ENCODE measurements around the gene CEP112.

Gene CEP112

GRCh38 chr17:65891231-65891735 lies 300.6 kb downstream of the CEP112 start:
- no peak overlapping the region for H3K27ac ChIP-seq (ENCODE audit: low read depth, low read length)
- H3K4me1 ChIP-seq (ENCODE audit: control insufficient read depth, insufficient read depth, low read length), result no peaks in the 10 kb centered on the region
- H3K36me3 ChIP-seq (ENCODE audit: control insufficient read depth, insufficient read depth, low read length), result no peaks in the 10 kb centered on the region
- no peak overlapping the region for H3K4me3 ChIP-seq (ENCODE audit: low read depth, low read length)
- no peak overlapping the region for H3K9ac ChIP-seq (ENCODE audit: low read depth, low read length)
- H3K27me3 ChIP-seq (ENCODE audit: control insufficient read depth, insufficient read depth, low read length), result no peaks in the 10 kb centered on the region
- H3K9me3 ChIP-seq (ENCODE audit: control insufficient read depth, insufficient read depth, low read length), result no peaks in the 10 kb centered on the region

- no peaks in the 10 kb centered on the region for H3K9me3 ChIP-seq (ENCODE audit: control insufficient read depth, insufficient read depth, low read length)
- H3K36me3 ChIP-seq (ENCODE audit: control insufficient read depth, insufficient read depth, low read length), result no peaks in the 10 kb centered on the region
- no peak overlapping the region for H3K4me3 ChIP-seq (ENCODE audit: low read depth, low read length)
- no peak overlapping the region for H3K27ac ChIP-seq (ENCODE audit: low read depth, low read length)
- H3K27me3 ChIP-seq (ENCODE audit: control insufficient read depth, insufficient read depth, low read length), result no peaks in the 10 kb centered on the region
- H3K9ac ChIP-seq (ENCODE audit: low read depth, low read length), result no peak overlapping the region
- no peaks in the 10 kb centered on the region; the same call in 1 of the 2 replicates for H3K4me1 ChIP-seq (ENCODE audit: control insufficient read depth, insufficient read depth, low read length)
These were observed 303.3 kb downstream of the CEP112 start for GRCh38 chr17:65888649-65889048.

GRCh38 chr17:65886315-65887245 lies 305.4 kb downstream of the CEP112 start:
- no peak overlapping the region for H3K27ac ChIP-seq (ENCODE audit: low read depth, low read length)
- no peak overlapping the region for H3K4me3 ChIP-seq (ENCODE audit: low read depth, low read length)
- no peaks in the 10 kb centered on the region for H3K36me3 ChIP-seq (ENCODE audit: control insufficient read depth, insufficient read depth, low read length)
- no peaks in the 10 kb centered on the region for H3K9me3 ChIP-seq (ENCODE audit: control insufficient read depth, insufficient read depth, low read length)
- no peaks in the 10 kb centered on the region; the same call in 1 of the 2 replicates for H3K4me1 ChIP-seq (ENCODE audit: control insufficient read depth, insufficient read depth, low read length)
- no peaks in the 10 kb centered on the region for H3K27me3 ChIP-seq (ENCODE audit: control insufficient read depth, insufficient read depth, low read length)
- H3K9ac ChIP-seq (ENCODE audit: low read depth, low read length), result no peak overlapping the region

- Histone ChIP-seq H3K27me3 (ENCODE audit: control insufficient read depth, insufficient read depth, low read length) (no peaks in the 10 kb centered on the region), H3K36me3 (ENCODE audit: control insufficient read depth, insufficient read depth, low read length) (no peaks in the 10 kb centered on the region), H3K4me1 (ENCODE audit: control insufficient read depth, insufficient read depth, low read length) (no peaks in the 10 kb centered on the region; the same call in 1 of the 2 replicates), H3K27ac (ENCODE audit: low read depth, low read length) (no peak overlapping the region), H3K9ac (ENCODE audit: low read depth, low read length) (no peak overlapping the region), H3K4me3 (ENCODE audit: low read depth, low read length) (no peak overlapping the region), H3K9me3 (ENCODE audit: control insufficient read depth, insufficient read depth, low read length) (no peaks in the 10 kb centered on the region)
These were observed 306.2 kb downstream of the CEP112 start for GRCh38 chr17:65885541-65886312.

- no peaks in the 10 kb centered on the region for H3K36me3 ChIP-seq (ENCODE audit: control insufficient read depth, insufficient read depth, low read length)
- no peak overlapping the region for H3K9ac ChIP-seq (ENCODE audit: low read depth, low read length)
These were observed 314.9 kb downstream of the CEP112 start for GRCh38 chr17:65876985-65877384.

GRCh38 chr17:65868881-65869280 lies 323.1 kb downstream of the CEP112 start:
- no peaks in the 10 kb centered on the region for H3K4me1 ChIP-seq (ENCODE audit: control insufficient read depth, insufficient read depth, low read length)
- H3K9me3 ChIP-seq (ENCODE audit: control insufficient read depth, insufficient read depth, low read length), result no peaks in the 10 kb centered on the region
- H3K9ac ChIP-seq (ENCODE audit: low read depth, low read length), result no peak overlapping the region
- H3K4me3 ChIP-seq (ENCODE audit: low read depth, low read length), result no peak overlapping the region
- H3K27me3 ChIP-seq (ENCODE audit: control insufficient read depth, insufficient read depth, low read length), result no peaks in the 10 kb centered on the region
- no peak overlapping the region for H3K27ac ChIP-seq (ENCODE audit: low read depth, low read length)
- H3K36me3 ChIP-seq (ENCODE audit: control insufficient read depth, insufficient read depth, low read length), result no peaks in the 10 kb centered on the region

More at GRCh38 chr17:65876985-65877384, 314.9 kb downstream of the CEP112 start:
- Histone ChIP-seq H3K27me3 (ENCODE audit: control insufficient read depth, insufficient read depth, low read length) (no peaks in the 10 kb centered on the region), H3K4me1 (ENCODE audit: control insufficient read depth, insufficient read depth, low read length) (no peaks in the 10 kb centered on the region), H3K9me3 (ENCODE audit: control insufficient read depth, insufficient read depth, low read length) (no peaks in the 10 kb centered on the region; the same call in 1 of the 2 replicates), H3K27ac (ENCODE audit: low read depth, low read length) (no peak overlapping the region), H3K4me3 (ENCODE audit: low read depth, low read length) (no peak overlapping the region)

GRCh38 chr17:65867014-65867413 lies 324.9 kb downstream of the CEP112 start:
- no peak overlapping the region for H3K4me3 ChIP-seq (ENCODE audit: low read depth, low read length)

GRCh38 chr17:65865715-65866425 lies 326.1 kb downstream of the CEP112 start:
- H3K36me3 ChIP-seq (ENCODE audit: control insufficient read depth, insufficient read depth, low read length), result no peaks in the 10 kb centered on the region
- H3K27me3 ChIP-seq (ENCODE audit: control insufficient read depth, insufficient read depth, low read length), result no peaks in the 10 kb centered on the region
- no peaks in the 10 kb centered on the region for H3K9me3 ChIP-seq (ENCODE audit: control insufficient read depth, insufficient read depth, low read length)
- no peak overlapping the region for H3K4me3 ChIP-seq (ENCODE audit: low read depth, low read length)
- no peaks in the 10 kb centered on the region for H3K4me1 ChIP-seq (ENCODE audit: control insufficient read depth, insufficient read depth, low read length)
- no peak overlapping the region for H3K27ac ChIP-seq (ENCODE audit: low read depth, low read length)
- no peak overlapping the region for H3K9ac ChIP-seq (ENCODE audit: low read depth, low read length)

More at GRCh38 chr17:65867014-65867413, 324.9 kb downstream of the CEP112 start:
- no peaks in the 10 kb centered on the region for H3K9me3 ChIP-seq (ENCODE audit: control insufficient read depth, insufficient read depth, low read length)
- no peak overlapping the region for H3K9ac ChIP-seq (ENCODE audit: low read depth, low read length)
- no peaks in the 10 kb centered on the region for H3K27me3 ChIP-seq (ENCODE audit: control insufficient read depth, insufficient read depth, low read length)
- no peaks in the 10 kb centered on the region for H3K36me3 ChIP-seq (ENCODE audit: control insufficient read depth, insufficient read depth, low read length)
- no peak overlapping the region for H3K27ac ChIP-seq (ENCODE audit: low read depth, low read length)
- H3K4me1 ChIP-seq (ENCODE audit: control insufficient read depth, insufficient read depth, low read length), result no peaks in the 10 kb centered on the region

GRCh38 chr17:65864394-65864793 lies 327.5 kb downstream of the CEP112 start:
- Histone ChIP-seq H3K9me3 (ENCODE audit: control insufficient read depth, insufficient read depth, low read length) (no peaks in the 10 kb centered on the region), H3K9ac (ENCODE audit: low read depth, low read length) (no peak overlapping the region), H3K4me1 (ENCODE audit: control insufficient read depth, insufficient read depth, low read length) (no peaks in the 10 kb centered on the region), H3K27ac (ENCODE audit: low read depth, low read length) (no peak overlapping the region), H3K4me3 (ENCODE audit: low read depth, low read length) (no peak overlapping the region), H3K27me3 (ENCODE audit: control insufficient read depth, insufficient read depth, low read length) (no peaks in the 10 kb centered on the region), H3K36me3 (ENCODE audit: control insufficient read depth, insufficient read depth, low read length) (no peaks in the 10 kb centered on the region)

GRCh38 chr17:65857718-65858117 lies 334.2 kb downstream of the CEP112 start:
- Histone ChIP-seq H3K36me3 (ENCODE audit: control insufficient read depth, insufficient read depth, low read length) (no peaks in the 10 kb centered on the region), H3K4me3 (ENCODE audit: low read depth, low read length) (no peak overlapping the region), H3K9me3 (ENCODE audit: control insufficient read depth, insufficient read depth, low read length) (no peaks in the 10 kb centered on the region), H3K9ac (ENCODE audit: low read depth, low read length) (no peak overlapping the region), H3K27me3 (ENCODE audit: control insufficient read depth, insufficient read depth, low read length) (no peaks in the 10 kb centered on the region), H3K27ac (ENCODE audit: low read depth, low read length) (no peak overlapping the region), H3K4me1 (ENCODE audit: control insufficient read depth, insufficient read depth, low read length) (peaks cover 7% of the 10 kb centered on the region; the same call in 1 of the 2 replicates)

All from HUES48 (cell line).